ENCODE results near the gene TNFSF8. TPM values are rescaled to one million over a fixed set of nuclear protein-coding genes. Genes with fewer than 3 reads are reported as not detected.

The TNFSF8 gene
- total and polyA plus RNA-seq, 12 donors, result 0.11 to 2.3 (median 0.65) TPM

GRCh38 chr9:114954956-114955582 lies 24.7 kb upstream of the TNFSF8 start:
- peaks cover 0 to 52% (median 0%) of the 10 kb centered on the region in 9 donors for H3K4me1 ChIP-seq
- no peak for TF ChIP-seq CTCF (IDR thresholded peaks at IDR 0.05)
- H3K36me3 ChIP-seq, result no peaks in the 10 kb centered on the region
- H3K27ac ChIP-seq, result peak overlapping the region in 3 of 10 donors; percentile 5 to 85 (median 34)
- no peak overlapping the region for H3K4me3 ChIP-seq
- peaks cover 0 to 10% (median 0%) of the 10 kb centered on the region in 11 donors for H3K9me3 ChIP-seq
- H3K27me3 ChIP-seq, result peaks cover 0 to 13% (median 0%) of the 10 kb centered on the region in 7 donors
- intact Hi-C loops (cut with DNase I), result no loop called here
- WGBS, 2 donors, result 51 to 57% methylated on average over 5 of the region's 5 CpGs
- ATAC-seq (peak in 1 of 8 donors; percentile 61), DNase-seq (no peak)

- intact Hi-C loops (cut with DNase I), result no loop called here
- peak in 1 of 2 donors; percentile 40 for DNase-seq
- TF ChIP-seq CTCF (IDR thresholded peaks at IDR 0.05), result no peak
Observed at GRCh38 chr9:114953959-114954358, 23.6 kb upstream of the TNFSF8 start.

GRCh38 chr9:114953046-114953445 lies 22.7 kb upstream of the TNFSF8 start:
- intact Hi-C loops (cut with DNase I), result no loop called here

More at GRCh38 chr9:114953959-114954358, 23.6 kb upstream of the TNFSF8 start:
- Histone ChIP-seq H3K27ac (peak overlapping the region in 3 of 10 donors; percentile 8 to 85 (median 41)), H3K4me3 (no peak overlapping the region), H3K4me1 (peaks cover 0 to 52% (median 0%) of the 10 kb centered on the region in 9 donors), H3K9me3 (no peaks in the 10 kb centered on the region), H3K27me3 (peaks cover 0 to 13% (median 0%) of the 10 kb centered on the region in 7 donors), H3K36me3 (no peaks in the 10 kb centered on the region)
- 53 to 56% methylated on average over 7 of the region's 7 CpGs for WGBS, 2 donors
- ATAC-seq, result peak in 7 of 8 donors; percentile 54 to 87 (median 71)

GRCh38 chr9:114950761-114951160 lies 20.4 kb upstream of the TNFSF8 start:
- peaks cover 0 to 10% (median 2%) of the 10 kb centered on the region in 7 donors for H3K27me3 ChIP-seq
- no peak overlapping the region for H3K27ac ChIP-seq
- peaks cover 0 to 33% (median 0%) of the 10 kb centered on the region in 9 donors for H3K4me1 ChIP-seq
- 80 to 90% methylated on average over 2 of the region's 2 CpGs for WGBS, 2 donors
- no peak for ATAC-seq
- intact Hi-C loops (cut with DNase I), result no loop called here
- H3K36me3 ChIP-seq, result no peaks in the 10 kb centered on the region
- H3K9me3 ChIP-seq, result no peaks in the 10 kb centered on the region
- DNase-seq, result no peak
- TF ChIP-seq CTCF (IDR thresholded peaks at IDR 0.05), result no peak
- H3K4me3 ChIP-seq, result no peak overlapping the region

More at GRCh38 chr9:114953046-114953445, 22.7 kb upstream of the TNFSF8 start:
- 58 to 67% methylated on average over 2 of the region's 2 CpGs for WGBS, 2 donors
- no peaks in the 10 kb centered on the region for H3K9me3 ChIP-seq
- DNase-seq, result no peak
- H3K4me3 ChIP-seq, result no peak overlapping the region
- no peak for ATAC-seq
- TF ChIP-seq CTCF (IDR thresholded peaks at IDR 0.05), result no peak
- H3K4me1 ChIP-seq, result peaks cover 0 to 50% (median 0%) of the 10 kb centered on the region in 9 donors
- no peaks in the 10 kb centered on the region for H3K36me3 ChIP-seq
- H3K27me3 ChIP-seq, result peaks cover 0 to 13% (median 0%) of the 10 kb centered on the region in 7 donors
- H3K27ac ChIP-seq, result peak overlapping the region in 1 of 10 donors; percentile 85
